Occipital lobe (tissue), 2 donors: ENCODE measurements around the gene SLC26A11. TPM values are rescaled to one million over a fixed set of nuclear protein-coding genes. Genes with fewer than 3 reads are reported as not detected.
"Not testable (repeated sequence)": the region's sequence is repeated elsewhere in the genome, so short reads cannot be mapped to it uniquely, and the experiment has no call there.

Source experiments
- DNase-seq: peaks from one replicate; lab custom pipeline; 2025; lab: John Stamatoyannopoulos, UW
- total RNA-seq: library from RNA; depleted of rRNA; stranded (reverse); fragments of >200 nt; gene quantifications from one replicate; pipeline ENCODE4 v1.2.3, GENCODE V29; 2014

SLC26A11 gene
- total RNA-seq, 1 donor from 2014 or later, result 4.8 TPM

DNA sequence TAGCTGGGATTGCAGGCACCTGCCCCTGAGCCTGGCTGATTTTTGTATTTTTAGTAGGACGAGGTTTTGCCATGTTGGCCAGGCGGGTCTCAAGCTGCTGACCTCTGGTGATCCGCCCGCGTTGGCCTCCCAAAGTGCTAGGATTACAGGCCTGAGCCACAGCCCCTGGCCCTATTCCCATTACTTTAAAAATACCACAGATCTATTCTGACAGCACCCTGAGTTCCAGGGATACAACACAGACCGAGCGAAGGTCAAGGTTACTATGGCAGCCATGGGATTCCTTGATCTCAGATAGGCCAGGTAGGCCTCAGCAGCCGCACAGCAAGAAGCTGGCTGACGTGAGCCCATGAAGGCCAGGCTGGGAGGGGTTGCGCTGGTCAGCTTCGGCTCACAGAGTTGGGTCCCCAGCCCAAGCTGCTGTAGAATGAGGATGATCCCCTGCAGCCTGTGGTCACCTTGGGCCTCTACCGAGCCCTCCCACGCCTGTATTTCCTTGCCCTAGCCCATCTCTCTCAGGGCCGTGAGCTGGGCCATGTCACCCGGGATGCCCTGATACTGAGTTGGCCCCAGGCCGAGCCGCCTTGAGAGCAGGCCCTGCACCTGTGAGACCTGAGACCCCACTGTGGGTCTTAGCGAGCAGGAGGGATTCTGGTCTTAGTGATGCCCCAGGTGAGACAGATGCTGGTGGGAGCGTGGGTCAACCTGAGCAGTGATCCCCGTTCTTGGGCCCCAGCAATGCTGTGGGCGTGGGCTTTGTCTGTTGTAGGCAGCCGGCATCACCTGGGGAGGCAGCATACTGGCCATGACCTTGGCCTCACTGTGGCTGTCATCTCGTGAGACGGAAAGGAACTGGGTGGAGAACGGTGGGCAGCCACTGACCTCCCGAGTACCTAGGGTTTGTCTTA is 23.6 kb downstream of the SLC26A11 start:
- DNase-seq, result no peak

GRCh38 chr17:80244448-80244847 is 24.2 kb downstream of the SLC26A11 start:
- not testable (repeated sequence) for DNase-seq

DNA sequence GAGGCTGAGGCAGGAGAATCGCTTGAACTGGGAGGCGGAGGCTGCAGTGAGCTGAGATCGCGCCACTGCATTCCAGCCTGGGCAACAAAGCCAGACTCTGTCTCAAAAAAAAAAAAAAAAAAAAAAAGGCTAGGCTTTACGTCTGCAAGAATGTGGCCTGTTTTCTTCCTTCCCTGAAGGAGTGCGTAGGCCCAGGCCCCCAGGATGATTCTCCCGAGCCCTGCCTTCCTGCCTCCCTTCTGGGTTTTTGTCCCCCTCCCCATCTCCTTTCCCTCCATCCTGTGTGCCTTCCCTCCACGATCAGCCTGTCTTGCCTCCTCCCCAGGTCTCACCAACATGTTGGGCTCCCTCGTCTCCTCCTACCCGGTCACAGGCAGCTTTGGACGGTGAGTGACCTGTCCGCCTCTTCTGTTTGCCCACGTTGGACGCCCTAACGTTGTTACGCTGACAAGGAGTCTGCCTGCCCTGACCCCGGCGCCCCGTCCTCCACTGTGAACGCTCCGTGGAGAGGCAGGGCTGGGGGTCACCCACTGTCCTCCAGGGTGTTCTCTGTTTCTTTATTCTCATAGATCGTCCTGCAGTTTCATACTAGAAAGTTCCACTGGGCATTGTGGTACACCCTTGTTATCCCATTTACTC is 24.8 kb downstream of the SLC26A11 start:
- DNase-seq, result no peak

- DNase-seq, result no peak
Measured at GRCh38 chr17:80245566-80246265, 25.5 kb downstream of the SLC26A11 start.

- no peak for DNase-seq
Measured at GRCh38 chr17:80246266-80246681, 26.0 kb downstream of the SLC26A11 start.

DNA sequence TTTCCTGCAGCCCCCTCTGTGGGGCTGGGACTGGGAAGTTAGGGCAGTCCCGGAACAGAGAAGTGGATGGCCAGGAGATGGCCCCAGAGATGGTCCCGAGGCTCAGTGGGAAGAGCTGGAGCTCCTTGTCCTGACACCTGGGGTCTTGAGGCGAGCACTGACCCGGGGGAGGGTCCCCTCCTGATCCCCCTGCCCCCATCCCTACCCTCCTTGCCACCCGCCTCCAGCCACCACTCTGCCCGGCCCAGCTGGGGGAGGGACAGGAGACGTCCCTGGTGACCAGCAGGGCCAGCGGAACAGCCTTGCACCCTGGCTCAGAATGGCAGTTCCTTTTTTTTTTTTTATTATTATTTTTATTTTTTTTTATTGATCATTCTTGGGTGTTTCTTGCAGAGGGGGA is 26.5 kb downstream of the SLC26A11 start:
- DNase-seq, result no peak

DNA sequence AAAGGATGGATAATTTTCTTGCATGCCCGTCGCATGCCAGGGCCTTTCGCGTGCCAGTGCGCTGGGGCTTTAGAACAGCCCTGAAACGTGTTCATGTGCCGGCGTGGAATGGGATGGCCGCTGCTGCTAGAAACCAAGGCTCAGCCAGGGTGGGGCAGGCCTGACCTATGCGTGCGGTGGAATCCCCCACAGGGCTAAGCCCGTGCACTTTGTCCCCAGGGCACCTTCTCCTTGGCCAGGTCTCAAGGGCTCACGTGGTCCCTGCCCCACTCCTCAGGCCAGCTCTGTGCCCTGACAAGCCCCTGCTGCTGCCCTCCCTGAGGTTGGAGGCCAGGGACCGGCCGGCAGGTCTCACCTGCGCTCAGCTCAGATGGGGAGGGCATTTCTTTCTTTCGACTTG is 27.3 kb downstream of the SLC26A11 start:
- DNase-seq, result no peak

GRCh38 chr17:80248001-80248893 is 28.0 kb downstream of the SLC26A11 start:
- no peak for DNase-seq

DNA sequence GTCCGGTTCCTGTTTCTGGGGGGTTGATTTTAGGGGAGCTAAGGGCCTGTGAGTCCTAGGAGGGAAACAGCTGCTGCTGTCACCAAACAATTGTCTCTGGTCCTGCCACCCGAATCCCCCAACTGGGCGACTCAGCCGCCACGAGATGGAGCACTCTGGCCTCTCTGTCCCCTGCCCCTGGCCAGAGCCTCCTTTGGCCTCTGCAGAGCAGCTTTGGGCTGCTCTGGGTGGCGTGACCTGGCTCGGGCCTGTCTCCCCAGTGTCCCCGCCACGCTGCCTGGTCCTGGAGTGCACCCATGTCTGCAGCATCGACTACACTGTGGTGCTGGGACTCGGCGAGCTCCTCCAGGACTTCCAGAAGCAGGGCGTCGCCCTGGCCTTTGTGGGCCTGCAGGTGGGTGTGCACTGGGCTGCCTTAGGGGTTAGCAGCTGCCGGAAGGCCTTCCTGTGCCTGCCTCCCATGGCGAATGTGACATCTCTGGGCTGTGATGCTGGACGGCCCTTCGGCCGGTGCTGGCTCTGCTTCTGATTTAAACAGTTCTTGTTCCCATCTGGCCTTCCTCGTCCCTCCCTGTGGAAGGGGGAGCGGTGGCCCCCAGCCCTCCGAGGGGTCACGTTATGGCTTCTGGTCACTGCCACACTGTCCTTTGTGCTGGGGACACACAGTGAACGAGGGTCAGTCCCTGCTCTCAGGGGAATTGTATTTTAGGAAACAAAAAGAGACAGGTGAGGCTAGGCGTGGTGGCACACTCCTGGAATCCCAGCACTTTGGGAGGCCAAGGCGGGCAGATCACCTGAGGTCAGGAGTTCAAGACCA is 28.9 kb downstream of the SLC26A11 start:
- DNase-seq, result no peak

DNA sequence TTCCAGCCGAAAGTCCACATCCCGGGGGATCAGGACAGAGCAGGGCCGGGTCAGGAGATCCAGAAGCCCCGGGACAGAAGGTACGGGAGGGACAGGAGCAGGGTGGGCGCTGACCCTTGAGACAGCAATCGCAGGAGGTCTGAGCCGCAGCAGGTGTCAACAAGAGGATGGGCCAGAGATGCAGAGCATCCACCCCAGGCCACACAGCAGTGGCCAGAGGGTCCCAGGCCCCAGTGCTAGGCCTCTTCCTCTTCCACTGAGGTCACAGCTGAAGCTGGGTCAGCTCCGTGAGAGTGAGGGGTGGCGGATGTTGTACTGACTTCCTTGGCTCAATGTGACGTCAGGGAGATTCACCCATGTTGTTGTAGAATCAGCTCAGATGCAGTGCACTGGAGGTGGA is 31.7 kb downstream of the SLC26A11 start:
- DNase-seq, result no peak

DNA sequence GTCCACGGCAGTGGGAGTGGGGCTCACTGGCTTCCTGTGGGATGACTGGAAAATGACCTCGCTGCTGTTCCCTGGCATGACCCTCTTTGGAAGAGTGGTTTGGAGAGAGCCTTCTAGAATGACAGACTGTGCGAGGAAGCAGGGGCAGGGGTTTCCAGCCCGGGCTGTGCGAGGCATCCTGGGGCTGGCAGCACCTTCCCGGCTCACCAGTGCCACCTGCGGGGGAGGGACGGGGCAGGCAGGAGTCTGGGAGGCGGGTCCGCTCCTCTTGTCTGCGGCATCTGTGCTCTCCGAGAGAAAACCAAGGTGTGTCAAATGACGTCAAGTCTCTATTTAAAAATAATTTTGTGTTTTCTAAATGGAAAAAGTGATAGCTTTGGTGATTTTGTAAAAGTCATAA is 32.6 kb downstream of the SLC26A11 start:
- DNase-seq, result no peak

GRCh38 chr17:80253631-80254395 is 33.6 kb downstream of the SLC26A11 start:
- no peak for DNase-seq

GRCh38 chr17:80254396-80255251 is 34.4 kb downstream of the SLC26A11 start:
- no peak for DNase-seq

DNA sequence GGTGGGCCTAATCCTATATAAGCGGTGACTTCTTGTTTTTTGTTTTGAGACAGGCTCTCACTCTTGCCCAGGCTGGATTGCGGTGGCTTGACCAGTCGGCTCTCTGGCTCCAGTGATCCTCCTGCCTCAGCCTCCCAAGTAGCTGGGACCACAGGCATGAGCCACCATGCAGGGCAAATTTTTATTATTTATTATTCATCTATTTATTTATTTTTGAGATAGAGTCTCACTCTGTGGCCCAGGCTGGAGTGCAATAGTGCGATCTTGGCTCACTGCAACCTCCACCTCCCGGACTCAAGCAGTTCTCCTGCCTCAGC is 35.8 kb downstream of the SLC26A11 start:
- no peak for DNase-seq

GRCh38 chr17:80257716-80258213 is 37.5 kb downstream of the SLC26A11 start:
- no peak for DNase-seq

- DNase-seq, result not testable (repeated sequence)
Measured at GRCh38 chr17:80258296-80258695, 38.1 kb downstream of the SLC26A11 start.

- DNase-seq, result no peak
Measured at GRCh38 chr17:80259457-80260068, 39.3 kb downstream of the SLC26A11 start.

- DNase-seq, result peak; percentile 16
Measured at GRCh38 chr17:80260069-80260535, 39.9 kb downstream of the SLC26A11 start.
